HepG2 (cell line): ENCODE results near the gene PMFBP1. TPM values are rescaled to one million over a fixed set of nuclear protein-coding genes. Genes with fewer than 3 reads are reported as not detected.

ENCODE experiments used
- ERF ChIP-seq: IDR thresholded peaks from 2 replicates; pipeline ENCODE4 v1.6.1; 2018; ENCODE audit warnings: missing biosample characterization, missing genetic modification reagents
- FOXM1 ChIP-seq: sonication (generic); formaldehyde crosslinking; IDR thresholded peaks from 2 replicates; pipeline ENCODE4 v1.5.0; 2020; ENCODE audit warnings: missing genetic modification reagents
- HCFC1 ChIP-seq: fragments of 150-350 bp; IDR thresholded peaks from 2 replicates; pipeline ENCODE4 v1.6.1; 2014; ENCODE audit warnings: low read depth, low read length
- JARID2 ChIP-seq: sonication (generic); formaldehyde crosslinking; IDR thresholded peaks from 2 replicates; pipeline ENCODE4 v1.8.1; 2023; ENCODE audit warnings: missing genetic modification reagents, inconsistent platforms; ENCODE audit not compliant: insufficient replicate concordance
- KDM6A ChIP-seq: IDR thresholded peaks from 2 replicates; pipeline ENCODE4 v1.6.1; 2016; ENCODE audit warnings: low read depth
- MLX ChIP-seq: IDR thresholded peaks from 2 replicates; pipeline ENCODE4 v1.6.1; 2016
- RCOR2 ChIP-seq: IDR thresholded peaks from 2 replicates; pipeline ENCODE4 v1.6.1; 2016; ENCODE audit warnings: missing biosample characterization, missing genetic modification reagents
- SAFB2 ChIP-seq: sonication (generic); formaldehyde crosslinking; IDR thresholded peaks from 2 replicates; pipeline ENCODE4 v1.5.1; 2020; ENCODE audit warnings: missing genetic modification reagents, low read depth, mild to moderate bottlenecking, borderline replicate concordance
- SIX4 ChIP-seq: sonication (generic); formaldehyde crosslinking; IDR thresholded peaks from 2 replicates; pipeline ENCODE4 v1.4.0; 2020; ENCODE audit warnings: missing genetic modification reagents
- SMAD9 ChIP-seq: sonication (generic); formaldehyde crosslinking; IDR thresholded peaks from 2 replicates; pipeline ENCODE4 v1.5.1; 2020; ENCODE audit warnings: mild to moderate bottlenecking, missing genetic modification reagents
- SNAI1 ChIP-seq: sonication (generic); formaldehyde crosslinking; IDR thresholded peaks from 2 replicates; pipeline ENCODE4 v1.5.0; 2020; ENCODE audit warnings: mild to moderate bottlenecking, missing genetic modification reagents, borderline replicate concordance
- THYN1 ChIP-seq: sonication (generic); formaldehyde crosslinking; IDR thresholded peaks from 2 replicates; pipeline ENCODE4 v1.8.1; 2023; ENCODE audit warnings: low read depth, mild to moderate bottlenecking, moderate library complexity, missing genetic modification reagents, borderline replicate concordance
- TRIM24 ChIP-seq: sonication (generic); formaldehyde crosslinking; IDR thresholded peaks from 2 replicates; pipeline ENCODE4 v1.8.0; 2022; ENCODE audit warnings: mild to moderate bottlenecking, missing genetic modification reagents
- ZFP36L2 ChIP-seq: sonication (generic); formaldehyde crosslinking; IDR thresholded peaks from 2 replicates; pipeline ENCODE4 v1.4.0; 2020; ENCODE audit warnings: missing genetic modification reagents
- ZFX ChIP-seq: sonication (generic); formaldehyde crosslinking; IDR thresholded peaks from 2 replicates; pipeline ENCODE4 v1.4.0; 2020; ENCODE audit warnings: mild to moderate bottlenecking, low read depth, missing genetic modification reagents, moderate library complexity
- ZHX1 ChIP-seq: sonication (generic); formaldehyde crosslinking; IDR thresholded peaks from 2 replicates; pipeline ENCODE4 v1.8.1; 2022; ENCODE audit warnings: low read depth, mild to moderate bottlenecking, missing genetic modification reagents
- ZMYM4 ChIP-seq: sonication (generic); formaldehyde crosslinking; IDR thresholded peaks from 2 replicates; pipeline ENCODE4 v1.8.1; 2023; ENCODE audit warnings: mild to moderate bottlenecking, missing genetic modification reagents
- ZNF180 ChIP-seq: sonication (generic); formaldehyde crosslinking; IDR thresholded peaks from 2 replicates; pipeline ENCODE4 v1.4.0; 2020; ENCODE audit warnings: low read depth, missing genetic modification reagents, borderline replicate concordance
- ZNF205 ChIP-seq: IDR thresholded peaks from 2 replicates; pipeline ENCODE4 v1.6.1; 2018; ENCODE audit warnings: missing biosample characterization, missing genetic modification reagents
- ZNF263 ChIP-seq: sonication (generic); formaldehyde crosslinking; IDR thresholded peaks from 2 replicates; pipeline ENCODE4 v1.4.0; 2020; ENCODE audit warnings: missing genetic modification reagents
- ZNF280D ChIP-seq: sonication (generic); formaldehyde crosslinking; IDR thresholded peaks from 2 replicates; pipeline ENCODE4 v1.5.1; 2020; ENCODE audit warnings: mild to moderate bottlenecking, missing genetic modification reagents
- ZNF326 ChIP-seq: sonication (generic); formaldehyde crosslinking; IDR thresholded peaks from 2 replicates; pipeline ENCODE4 v1.4.0; 2020; ENCODE audit warnings: missing genetic modification reagents, borderline replicate concordance
- ZNF558 ChIP-seq: sonication (generic); formaldehyde crosslinking; IDR thresholded peaks from 2 replicates; pipeline ENCODE4 v1.9.0; 2022; ENCODE audit warnings: mild to moderate bottlenecking, missing genetic modification reagents, borderline replicate concordance
- ZNF816 ChIP-seq: sonication (generic); formaldehyde crosslinking; IDR thresholded peaks from 2 replicates; pipeline ENCODE4 v1.8.0; 2022; ENCODE audit warnings: missing genetic modification reagents, mild to moderate bottlenecking, borderline replicate concordance
- ZNF883 ChIP-seq: sonication (generic); formaldehyde crosslinking; IDR thresholded peaks from 2 replicates; pipeline ENCODE4 v1.5.1; 2020; ENCODE audit warnings: mild to moderate bottlenecking, missing genetic modification reagents; ENCODE audit errors: not compliant biosample characterization
- polyA plus RNA-seq, 8 experiments: library from polyadenylated mRNA; depleted of rRNA in 3 of 8; stranded (reverse) in 7 of 8; unstranded in 1 of 8; fragments of >200 nt; fragmentation: Illumina TruSeq in 4 of 8; extraction: Trizol in 4 of 8; gene quantifications; 2 replicates each; pipeline versions ENCODE4 v1.2.1 to v1.2.3, GENCODE V29; 2011 to 2016; ENCODE audit warnings: low read depth in 4 of 8, missing spikeins in 1 of 8, mixed read lengths in 1 of 8; ENCODE audit not compliant: insufficient read depth in 1 of 8
- total RNA-seq, 5 experiments: library from RNA; depleted of rRNA; stranded (reverse); fragments of >200 nt; fragmentation: Illumina TruSeq; extraction: Trizol; gene quantifications; 2 replicates each; pipeline ENCODE4 v1.2.3, GENCODE V29; 2016; ENCODE audit warnings: low read depth in 1 of 5

PMFBP1 gene
- total and polyA plus RNA-seq, 2 of the 13 experiments (the other 11 are each of a cell fraction or from before 2014, with no cell fraction given), result 1.9 to 3.8 TPM

GRCh38 chr16:72094266-72094610 is 77.7 kb downstream of the PMFBP1 start (continued):
- TF ChIP-seq ZNF280D, result 0 out of 2 replicates have a peak, but pooled peaks have one; percentile 7
- TF ChIP-seq ERF, result no peak
- TF ChIP-seq ZNF883 (CRISPR knock-in tag), result no peak
- no peak for TF ChIP-seq FOXM1
- 0 out of 2 replicates have a peak, but pooled peaks have one; percentile 1 for TF ChIP-seq ZNF180
- TF ChIP-seq ZMYM4 (CRISPR knock-in tag), result no peak
- TF ChIP-seq ZFP36L2, result no peak
- no peak for TF ChIP-seq MLX (CRISPR knock-in tag)
- no peak for TF ChIP-seq HCFC1
- TF ChIP-seq ZNF816 (CRISPR knock-in tag), result no peak
- TF ChIP-seq ZNF326 (CRISPR knock-in tag), result no peak
- TF ChIP-seq SAFB2 (CRISPR knock-in tag), result no peak
- TF ChIP-seq SIX4 (CRISPR knock-in tag), result no peak
- TF ChIP-seq JARID2 (CRISPR knock-in tag), result no peak
- TF ChIP-seq ZNF558 (CRISPR knock-in tag), result no peak
- no peak for TF ChIP-seq THYN1 (CRISPR knock-in tag)
- TF ChIP-seq TRIM24 (CRISPR knock-in tag), result no peak
- TF ChIP-seq ZFX (CRISPR knock-in tag), result no peak; the same call in 1 of the 2 replicates
- no peak for TF ChIP-seq RCOR2 (CRISPR knock-in tag)
- no peak; the same call in 1 of the 2 replicates for TF ChIP-seq ZNF263 (CRISPR knock-in tag)
- TF ChIP-seq SMAD9 (CRISPR knock-in tag), result no peak
- no peak for TF ChIP-seq ZNF205 (CRISPR knock-in tag)
- no peak for TF ChIP-seq ZHX1
- TF ChIP-seq SNAI1 (CRISPR knock-in tag), result no peak
- TF ChIP-seq KDM6A, result no peak
